Breast epithelium (tissue), 4 donors: Measurements from ENCODE around the gene PDZD8. TPM values are rescaled to one million over a fixed set of nuclear protein-coding genes. Genes with fewer than 3 reads are reported as not detected.

Experiments used
- DNase-seq, 2 donors: peaks; one replicate each; pipeline ENCODE4 v3.0.0-alpha.2; 2019; ENCODE audit warnings: low spot score in 2 of 2
- H3K27ac ChIP-seq, 2 donors: fragments of 200-600 bp; sonication (generic) in 1 of 2; one replicate each; pipeline ENCODE4 v1.5.1; 2016 to 2019; ENCODE audit warnings: mild to moderate bottlenecking in 1 of 2
- H3K27me3 ChIP-seq, 2 donors: fragments of 200-600 bp; sonication (generic) in 1 of 2; one replicate each; pipeline versions ENCODE4 v1.5.1 to v1.6.0; 2017 to 2019; ENCODE audit warnings: control low read depth in 1 of 2, mild to moderate bottlenecking in 1 of 2
- H3K36me3 ChIP-seq: fragments of 200-600 bp; one replicate; pipeline ENCODE4 v1.5.1; 2019
- H3K4me1 ChIP-seq, 2 donors: fragments of 200-600 bp; sonication (generic); one replicate each; pipeline ENCODE4 v1.5.1; 2016 to 2019; ENCODE audit warnings: control low read depth in 1 of 2
- H3K4me3 ChIP-seq, 3 donors: fragments of 200-600 bp; sonication (generic); 1 replicate in 2 of 3; 2 replicates in 1 of 3; pipeline ENCODE4 v1.5.1; 2016 to 2019; ENCODE audit warnings: mild to moderate bottlenecking in 3 of 3, moderate library complexity in 2 of 3
- H3K9me3 ChIP-seq, 2 donors: fragments of 200-600 bp; sonication (generic) in 1 of 2; one replicate each; pipeline ENCODE4 v1.5.1; 2016 to 2019; ENCODE audit warnings: control low read depth in 1 of 2
- CTCF ChIP-seq, 3 donors: fragments of 450-650 bp; IDR thresholded peaks; one replicate each; pipeline ENCODE4 v1.5.1; 2016 to 2017; ENCODE audit warnings: antibody characterized with exemption in 3 of 3, mild to moderate bottlenecking in 3 of 3, moderate library complexity in 3 of 3
- POLR2A ChIP-seq: fragments of 450-650 bp; IDR thresholded peaks from one replicate; pipeline ENCODE4 v1.6.1; 2016; ENCODE audit warnings: antibody characterized with exemption, mild to moderate bottlenecking, moderate library complexity
- POLR2AphosphoS5 ChIP-seq, 3 donors: sonication (generic); formaldehyde crosslinking; IDR thresholded peaks; one replicate each; pipeline ENCODE4 v1.6.1; 2017; ENCODE audit warnings: antibody characterized with exemption in 3 of 3
- intact Hi-C: fragments of 100-400 bp; cut with DNase I; formaldehyde crosslinking; loops from one replicate; pipeline ENCODE4 v1.15.1; 2023; ENCODE audit warnings: low total_unique reads
- total RNA-seq, 3 donors: library from RNA; depleted of rRNA; stranded (reverse); fragments of >200 nt; gene quantifications; one replicate each; pipeline ENCODE4 v1.1.0, GENCODE V29; 2016

The PDZD8 gene
- total RNA-seq, 3 donors from 2014 or later, result 27.5 to 51.2 (median 27.9) TPM

- no peaks in the 10 kb centered on the region for H3K36me3 ChIP-seq
- no peak for DNase-seq
- TF ChIP-seq CTCF (IDR thresholded peaks at IDR 0.05), result no peak
- no peak for TF ChIP-seq POLR2AphosphoS5 (IDR thresholded peaks at IDR 0.05)
- TF ChIP-seq POLR2A, result no peak
- no peaks in the 10 kb centered on the region for H3K9me3 ChIP-seq
- H3K27ac ChIP-seq, result no peak overlapping the region
- H3K27me3 ChIP-seq, result no peaks in the 10 kb centered on the region
- intact Hi-C loops, result no loop called here
- H3K4me1 ChIP-seq, result no peaks in the 10 kb centered on the region
- H3K4me3 ChIP-seq, result no peak overlapping the region
Observed at GRCh38 chr10:117271427-117271826, 103.8 kb downstream of the PDZD8 start.

- no peaks in the 10 kb centered on the region for H3K4me1 ChIP-seq
- no peak overlapping the region for H3K4me3 ChIP-seq
- TF ChIP-seq POLR2AphosphoS5 (IDR thresholded peaks at IDR 0.05), result no peak
- no peak for TF ChIP-seq POLR2A
- no peak for TF ChIP-seq CTCF (IDR thresholded peaks at IDR 0.05)
- H3K27ac ChIP-seq, result no peak overlapping the region
- no peaks in the 10 kb centered on the region for H3K36me3 ChIP-seq
- DNase-seq, result no peak
- H3K27me3 ChIP-seq, result peaks cover 0 to 3% of the 10 kb centered on the region in 2 donors
- H3K9me3 ChIP-seq, result no peaks in the 10 kb centered on the region
- intact Hi-C loops, result no loop called here
Observed at GRCh38 chr10:117268907-117269306, 106.3 kb downstream of the PDZD8 start.

- Histone ChIP-seq H3K4me1 (no peaks in the 10 kb centered on the region), H3K9me3 (no peaks in the 10 kb centered on the region), H3K36me3 (no peaks in the 10 kb centered on the region), H3K27ac (no peak overlapping the region), H3K27me3 (peaks cover 0 to 9% of the 10 kb centered on the region in 2 donors), H3K4me3 (no peak overlapping the region)
- intact Hi-C loops, result no loop called here
- TF ChIP-seq CTCF (IDR thresholded peaks at IDR 0.05), result no peak
- no peak for TF ChIP-seq POLR2AphosphoS5 (IDR thresholded peaks at IDR 0.05)
- no peak for TF ChIP-seq POLR2A
- no peak for DNase-seq
Observed at GRCh38 chr10:117268258-117268657, 107.0 kb downstream of the PDZD8 start.

- peaks cover 0 to 18% of the 10 kb centered on the region in 2 donors for H3K27me3 ChIP-seq
- H3K9me3 ChIP-seq, result no peaks in the 10 kb centered on the region
- intact Hi-C loops, result no loop called here
- H3K36me3 ChIP-seq, result no peaks in the 10 kb centered on the region
- no peak for TF ChIP-seq POLR2A
- TF ChIP-seq CTCF (IDR thresholded peaks at IDR 0.05), result no peak
- no peak for TF ChIP-seq POLR2AphosphoS5 (IDR thresholded peaks at IDR 0.05)
- no peak for DNase-seq
- no peak overlapping the region for H3K27ac ChIP-seq
- H3K4me1 ChIP-seq, result no peaks in the 10 kb centered on the region
- H3K4me3 ChIP-seq, result no peak overlapping the region
Observed at GRCh38 chr10:117266812-117267211, 108.4 kb downstream of the PDZD8 start.

GRCh38 chr10:117266400-117266799, 108.8 kb downstream of the PDZD8 start:
- no peak for DNase-seq
- H3K27me3 ChIP-seq, result peaks cover 0 to 22% of the 10 kb centered on the region in 2 donors
- intact Hi-C loops, result no loop called here

More at GRCh38 chr10:117266400-117266799, 108.8 kb downstream of the PDZD8 start:
- Histone ChIP-seq H3K4me1 (no peaks in the 10 kb centered on the region), H3K27ac (no peak overlapping the region), H3K36me3 (no peaks in the 10 kb centered on the region), H3K9me3 (no peaks in the 10 kb centered on the region), H3K4me3 (no peak overlapping the region)
- TF ChIP-seq POLR2A (no peak), POLR2AphosphoS5 (IDR thresholded peaks at IDR 0.05) (no peak), CTCF (IDR thresholded peaks at IDR 0.05) (no peak)
